Frontal cortex (tissue), 4 donors: ENCODE data around the gene CCDC116. TPM values are rescaled to one million over a fixed set of nuclear protein-coding genes. Genes with fewer than 3 reads are reported as not detected.
A peak's percentile ranks its signal among the peaks of the same experiment; 100 is the strongest.
"Not testable (repeated sequence)": the region's sequence is repeated elsewhere in the genome, so short reads cannot be mapped to it uniquely, and the experiment has no call there.

Experiments
- DNase-seq, 2 donors: peaks; one replicate each; pipeline ENCODE4 v3.0.0; 2012; ENCODE audit warnings: low spot score in 2 of 2
- FAIRE-seq: peaks from 2 replicates; lab custom pipeline; 2012; peaks lifted over from hg19 to GRCh38; lab: Jason Lieb, UNC
- total RNA-seq: library from RNA; depleted of rRNA; stranded (reverse); fragments of >200 nt; gene quantifications from one replicate; pipeline ENCODE4 v1.2.3, GENCODE V29; 2014
- donor health status: control.
- donor health status: control.
- donor health status: control.

The CCDC116 gene
- total RNA-seq, 1 donor from 2014 or later = not detected

DNA sequence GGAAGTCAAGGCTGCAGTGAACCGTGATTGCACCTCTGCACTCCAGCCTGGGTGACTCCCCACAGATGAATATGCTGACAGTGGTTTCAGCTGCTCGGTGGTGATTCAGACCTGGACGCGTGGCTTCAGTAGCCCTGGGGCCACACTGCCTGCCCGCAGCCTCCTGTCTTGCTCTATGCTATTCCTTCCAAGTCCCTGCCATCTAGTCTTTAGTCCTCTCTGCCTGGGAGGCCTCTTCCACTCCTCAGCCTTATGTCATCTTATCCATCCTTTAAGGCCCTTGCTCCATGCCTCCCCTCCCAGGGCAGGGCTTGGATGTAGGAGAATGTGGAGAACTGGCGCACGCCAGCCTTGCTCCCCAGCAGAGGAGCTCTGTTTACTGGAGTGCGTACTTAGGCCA is 25.8 kb upstream of the CCDC116 start:
- FAIRE-seq (no peak), DNase-seq (no peak)

DNA sequence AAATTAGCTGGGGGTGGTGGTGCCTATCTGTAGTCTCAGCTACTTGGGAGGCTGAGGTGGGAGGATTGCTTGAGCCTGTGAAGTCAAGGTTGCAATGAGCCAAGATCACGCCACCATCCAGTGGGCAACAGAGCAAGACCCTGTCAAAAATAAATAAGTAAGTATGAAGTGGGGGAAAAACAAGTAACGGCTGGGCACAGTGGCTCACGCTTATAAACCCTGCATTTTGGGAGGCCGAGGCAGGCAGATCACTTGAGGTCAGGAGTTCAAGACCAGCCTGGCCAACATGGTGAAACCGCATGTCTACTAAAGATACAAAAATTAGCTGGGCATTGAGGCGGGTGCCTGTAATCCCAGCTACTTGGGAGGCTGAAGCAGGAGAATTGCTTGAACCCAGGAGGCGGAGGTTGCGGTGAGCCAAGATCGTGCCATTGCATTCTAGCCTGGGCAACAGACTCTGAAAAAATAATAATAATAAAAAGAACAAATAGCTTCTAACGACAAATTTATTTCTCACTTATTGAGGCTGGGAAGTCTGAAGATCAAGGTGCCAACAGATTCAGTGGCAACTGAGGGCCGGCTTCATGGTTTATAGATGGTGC is 22.9 kb upstream of the CCDC116 start:
- FAIRE-seq, DNase-seq: not testable (repeated sequence)

DNA sequence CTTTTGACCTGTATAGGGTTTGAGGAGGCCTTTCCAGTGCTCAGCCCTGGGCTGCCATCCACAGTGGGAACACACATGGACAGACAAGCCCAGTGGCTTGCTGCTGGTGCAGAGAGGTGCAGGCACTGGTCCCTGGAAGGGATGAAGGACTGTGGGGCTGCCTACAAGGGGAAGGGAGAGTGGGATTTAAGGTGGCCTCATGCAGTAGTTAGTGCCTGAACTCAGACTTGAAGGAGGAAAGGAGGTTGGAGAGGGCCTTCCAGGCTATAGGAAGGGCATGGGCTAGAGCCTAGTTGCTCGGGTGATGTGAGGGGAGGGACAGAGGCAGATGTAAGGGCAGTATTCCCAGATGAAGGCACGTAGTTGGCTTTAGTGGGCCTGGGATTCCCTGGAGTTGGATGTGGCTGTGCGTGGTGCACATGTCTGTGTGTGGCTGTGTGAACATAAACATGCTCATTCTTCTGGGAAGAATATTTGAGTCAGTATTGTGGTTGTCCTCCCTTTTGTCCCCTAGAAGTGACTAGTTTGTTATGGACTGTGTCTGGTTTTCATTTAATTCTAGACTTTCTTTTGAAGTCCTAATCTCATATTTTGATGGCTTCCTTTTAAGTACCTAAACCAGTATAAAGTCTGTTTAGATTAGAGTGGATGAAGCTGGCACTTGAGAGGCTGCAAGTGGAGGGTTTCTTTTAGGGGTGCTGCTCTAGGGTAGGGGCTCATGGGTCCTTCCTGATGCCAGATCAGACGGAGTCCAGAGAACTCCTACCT is 21.2 kb upstream of the CCDC116 start:
- DNase-seq = no peak
- no peak for FAIRE-seq

DNA sequence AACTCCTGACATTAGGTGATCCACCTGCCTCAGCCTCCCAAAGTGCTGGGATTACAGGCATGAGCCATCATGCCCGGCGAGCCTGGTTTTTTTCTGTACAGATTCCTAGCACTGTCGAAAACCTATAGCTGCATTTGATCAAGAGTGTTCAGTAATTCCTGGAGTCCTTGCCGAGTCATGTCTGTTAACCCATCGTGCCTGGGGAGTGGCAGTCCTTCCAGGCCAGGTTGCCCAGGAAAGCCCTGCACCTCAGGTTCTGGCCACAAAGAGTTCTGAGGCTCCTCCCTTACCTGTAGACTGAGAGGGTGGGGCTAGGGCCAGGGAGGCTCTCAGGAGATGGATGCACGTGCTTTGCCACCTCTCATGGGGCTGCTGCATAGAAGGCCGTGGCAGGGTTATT is 19.7 kb upstream of the CCDC116 start:
- FAIRE-seq (no peak), DNase-seq (no peak)

DNA sequence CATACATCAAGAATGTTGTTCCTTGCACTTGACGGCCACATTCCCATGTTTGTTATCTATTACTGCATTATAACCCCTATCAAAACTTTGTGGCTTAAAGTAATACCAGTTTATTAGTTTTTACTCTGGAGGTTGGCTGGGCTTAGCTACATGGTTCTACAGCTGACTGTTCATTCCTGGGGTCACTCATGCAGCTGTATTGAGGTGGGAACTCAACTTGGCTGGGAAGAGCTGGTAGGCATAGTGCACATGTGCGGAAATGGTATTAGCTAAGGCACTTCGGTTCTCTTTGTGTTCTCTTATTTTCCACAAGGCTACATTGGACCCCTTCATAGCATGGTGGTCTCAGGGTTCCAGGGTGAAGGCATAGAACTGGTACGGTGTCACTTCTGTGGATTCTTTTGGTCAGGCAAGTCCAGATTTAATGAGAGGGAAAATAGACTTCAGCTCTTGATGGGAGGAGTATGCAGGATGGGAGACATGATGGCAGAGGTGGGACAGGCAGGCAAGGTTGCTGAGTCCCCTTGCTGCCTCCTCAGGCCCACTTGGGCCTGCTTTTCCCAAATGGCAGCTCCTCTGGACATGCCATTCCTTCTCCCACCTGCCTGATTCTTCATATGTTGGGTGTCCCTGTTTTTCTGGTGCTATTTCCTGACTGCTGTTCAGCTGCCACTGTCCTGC is 18.9 kb upstream of the CCDC116 start:
- no peak for DNase-seq
- no peak for FAIRE-seq

DNA sequence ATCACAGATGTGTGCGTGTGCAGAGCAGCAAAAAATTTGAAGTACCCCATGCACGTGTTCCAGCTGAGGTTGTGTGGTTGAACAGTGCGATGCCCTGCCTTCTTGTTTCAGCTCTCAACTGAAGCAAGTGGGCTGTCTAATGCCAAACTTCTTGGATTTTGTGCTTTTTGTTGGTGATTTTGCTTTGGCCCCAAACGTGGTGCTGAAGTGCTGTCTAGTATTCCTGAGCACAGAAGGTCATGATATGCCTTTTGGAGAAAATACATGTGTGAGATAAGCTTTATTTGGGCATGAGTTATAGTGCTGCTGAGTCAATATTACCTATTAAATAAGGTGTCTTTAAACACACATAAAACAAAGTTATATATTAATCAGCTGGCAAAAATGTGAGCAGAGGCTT is 16.8 kb upstream of the CCDC116 start:
- no peak for FAIRE-seq

DNA sequence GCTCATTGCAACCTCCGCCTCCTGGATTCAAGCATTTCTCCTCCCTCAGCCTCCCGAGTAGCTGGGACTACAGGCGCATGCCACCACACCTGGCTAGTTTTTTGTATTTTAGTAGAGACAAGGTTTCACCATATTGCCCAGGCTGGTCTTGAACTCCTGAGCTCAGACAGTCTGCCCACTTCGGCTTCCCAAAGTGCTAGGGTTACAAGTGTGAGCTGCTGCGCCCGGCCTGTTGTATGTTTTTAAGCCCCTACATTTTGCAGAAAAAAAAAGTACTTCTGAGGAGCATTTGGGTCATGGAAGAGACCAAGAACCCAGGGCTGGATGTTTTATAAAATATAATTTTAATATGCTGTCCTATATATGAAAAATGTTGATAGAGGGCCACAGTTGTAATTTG is 15.2 kb upstream of the CCDC116 start:
- not testable (repeated sequence) for FAIRE-seq, DNase-seq

More for the DNA sequence above, 16.8 kb upstream of the CCDC116 start:
- DNase-seq = no peak

DNA sequence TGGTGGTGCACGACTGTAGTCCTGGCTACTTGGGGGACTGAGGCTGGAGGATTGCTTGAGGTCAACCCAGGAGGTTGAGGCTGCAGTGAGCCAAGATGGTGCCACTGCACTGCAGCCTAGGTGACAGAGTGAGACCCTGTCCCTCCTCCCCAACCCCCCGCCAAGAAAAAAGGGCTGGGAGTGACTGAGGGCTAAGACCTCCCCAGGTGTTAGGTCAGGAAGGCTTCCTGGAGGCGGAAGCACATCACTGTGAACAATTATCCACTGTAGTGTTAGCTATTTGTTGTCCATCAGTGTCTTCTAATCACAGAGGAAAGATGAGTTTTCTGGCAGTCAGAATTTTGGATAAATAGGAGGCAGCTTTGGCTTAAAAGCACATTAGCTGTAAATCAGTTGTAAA is 11.5 kb upstream of the CCDC116 start:
- no peak for DNase-seq
- no peak for FAIRE-seq

DNA sequence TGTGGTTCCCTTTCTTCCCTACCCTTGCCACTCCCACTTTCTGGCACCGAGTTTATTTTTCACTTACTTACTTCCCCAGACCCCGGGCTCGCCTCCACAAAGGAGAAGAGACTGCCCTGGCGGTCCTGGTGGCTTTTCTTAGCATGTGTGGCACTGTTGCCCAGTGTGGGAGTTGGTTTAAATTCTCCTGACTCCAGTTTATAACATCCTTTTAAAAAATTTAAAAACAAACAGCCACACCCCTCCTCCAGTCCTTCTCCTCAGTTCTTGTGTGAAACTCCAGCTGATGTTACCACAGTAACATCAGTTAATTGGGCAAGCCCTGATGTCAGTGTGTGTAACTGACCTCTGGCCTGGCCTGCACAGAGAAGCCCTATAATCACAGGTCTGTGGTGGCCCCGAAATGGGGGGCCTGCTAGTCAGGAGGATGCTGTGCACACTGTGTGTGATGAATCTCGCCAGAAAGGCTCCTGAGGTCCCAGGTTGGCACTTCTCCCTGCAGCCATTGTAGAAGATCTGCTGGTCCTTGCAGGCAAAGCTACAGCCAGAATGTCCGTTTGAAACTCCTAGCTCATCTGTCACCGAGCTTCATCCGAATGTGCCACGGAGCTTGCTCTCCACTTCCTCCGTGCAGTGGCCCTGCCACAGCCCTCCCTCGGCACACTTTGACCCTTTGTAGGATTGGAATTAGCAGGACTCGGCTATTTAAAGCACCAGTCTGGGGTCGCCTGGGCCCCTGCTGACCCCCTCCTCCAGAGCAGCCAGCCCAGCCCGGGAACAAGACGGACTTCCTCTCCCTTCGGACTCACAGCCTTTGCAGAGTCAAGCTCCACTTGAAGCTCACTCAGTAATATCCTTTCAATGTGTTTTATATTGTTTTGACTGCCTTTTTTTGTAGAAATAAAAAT is 10.3 kb upstream of the CCDC116 start:
- FAIRE-seq = no peak
- no peak for DNase-seq

DNA sequence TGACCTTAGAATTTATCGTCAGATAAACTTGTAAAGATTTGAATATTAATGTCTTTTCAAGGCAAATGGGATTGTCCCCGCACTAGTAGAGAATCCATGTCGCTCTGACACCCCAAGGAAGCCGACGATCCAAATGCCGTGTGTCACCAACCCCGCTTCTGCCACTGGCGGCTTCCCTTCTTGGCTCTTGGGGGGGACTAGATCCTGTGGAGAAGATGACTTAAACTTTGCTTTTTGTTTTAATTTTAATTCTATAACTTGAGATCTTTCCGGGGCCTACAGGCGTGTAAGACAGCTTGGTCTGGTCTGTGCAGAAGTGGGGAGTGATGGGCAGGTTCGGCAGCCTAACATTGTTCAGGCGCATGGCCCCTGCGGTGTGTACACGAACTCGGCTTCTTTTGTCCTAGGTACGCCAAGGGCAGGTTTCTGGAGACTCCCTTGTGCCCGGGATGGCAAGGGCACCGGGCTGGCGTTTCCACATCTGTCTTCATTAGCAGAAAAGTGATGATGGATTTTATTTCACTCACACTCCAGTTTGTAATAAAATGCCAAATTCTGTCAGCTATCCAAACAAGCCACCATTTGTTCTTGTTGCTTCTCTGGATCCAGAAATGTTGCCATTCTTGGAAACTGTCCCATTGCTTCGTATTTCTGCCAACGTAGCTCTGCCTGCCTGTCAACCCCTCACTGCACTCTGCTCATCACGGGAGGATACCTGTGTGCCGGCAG is 9.5 kb upstream of the CCDC116 start:
- DNase-seq = no peak
- no peak for FAIRE-seq

DNA sequence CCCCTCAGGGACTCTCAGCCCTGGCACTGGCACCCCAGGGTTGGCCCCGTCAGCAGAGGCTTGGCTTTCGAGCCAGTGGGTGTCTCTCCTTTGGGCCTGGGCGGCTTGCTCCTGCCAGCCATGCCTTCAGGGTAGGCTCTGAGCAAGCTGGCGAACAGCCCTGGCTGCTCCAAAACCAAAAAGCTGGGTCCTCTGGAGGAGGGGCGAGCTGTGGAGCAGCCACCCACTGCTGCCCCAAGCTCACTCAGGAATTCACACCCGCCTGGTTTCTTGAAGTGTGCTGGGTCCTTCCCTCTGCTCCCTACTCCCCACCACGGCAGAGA is 9.0 kb upstream of the CCDC116 start:
- FAIRE-seq = no peak
- DNase-seq = peak in 1 of 2 donors; percentile 24

DNA sequence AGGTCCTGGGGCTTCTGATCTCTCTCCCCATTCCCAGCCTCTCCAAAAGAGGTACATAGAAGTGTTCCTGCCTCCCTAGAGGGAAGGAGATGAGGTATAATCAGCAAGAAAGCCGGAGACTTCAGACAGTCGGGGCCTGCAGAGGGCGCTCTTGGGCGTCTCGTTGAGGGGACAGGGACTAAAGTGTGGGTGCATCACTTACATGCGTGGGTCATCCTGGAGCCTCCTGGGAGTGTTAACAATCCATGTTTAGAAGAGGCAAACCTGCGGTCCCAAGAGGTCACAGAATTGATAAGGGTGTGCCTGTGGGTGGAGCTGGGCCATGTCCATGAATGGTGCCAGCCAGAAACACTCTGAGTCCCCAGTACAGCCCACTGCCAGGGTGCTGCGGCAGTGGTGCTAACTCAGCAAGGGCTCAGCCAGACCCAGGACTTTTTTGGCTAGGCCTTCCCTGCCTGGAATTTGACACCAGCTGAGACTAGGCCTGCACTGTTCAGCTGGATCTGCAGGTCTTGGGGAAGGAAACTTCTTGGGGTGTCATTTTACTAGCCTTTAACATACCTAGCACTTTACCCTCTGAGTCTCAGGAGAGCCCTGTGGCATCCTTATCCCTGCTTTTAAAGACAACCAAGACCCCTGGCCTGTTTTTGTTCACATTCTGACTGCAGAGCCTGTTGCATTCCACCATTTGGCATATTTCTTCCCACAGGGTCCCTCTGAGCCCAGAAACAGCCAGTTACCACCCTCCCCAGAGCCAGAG is 8.3 kb upstream of the CCDC116 start:
- DNase-seq = peak in 1 of 2 donors; percentile 11

DNA sequence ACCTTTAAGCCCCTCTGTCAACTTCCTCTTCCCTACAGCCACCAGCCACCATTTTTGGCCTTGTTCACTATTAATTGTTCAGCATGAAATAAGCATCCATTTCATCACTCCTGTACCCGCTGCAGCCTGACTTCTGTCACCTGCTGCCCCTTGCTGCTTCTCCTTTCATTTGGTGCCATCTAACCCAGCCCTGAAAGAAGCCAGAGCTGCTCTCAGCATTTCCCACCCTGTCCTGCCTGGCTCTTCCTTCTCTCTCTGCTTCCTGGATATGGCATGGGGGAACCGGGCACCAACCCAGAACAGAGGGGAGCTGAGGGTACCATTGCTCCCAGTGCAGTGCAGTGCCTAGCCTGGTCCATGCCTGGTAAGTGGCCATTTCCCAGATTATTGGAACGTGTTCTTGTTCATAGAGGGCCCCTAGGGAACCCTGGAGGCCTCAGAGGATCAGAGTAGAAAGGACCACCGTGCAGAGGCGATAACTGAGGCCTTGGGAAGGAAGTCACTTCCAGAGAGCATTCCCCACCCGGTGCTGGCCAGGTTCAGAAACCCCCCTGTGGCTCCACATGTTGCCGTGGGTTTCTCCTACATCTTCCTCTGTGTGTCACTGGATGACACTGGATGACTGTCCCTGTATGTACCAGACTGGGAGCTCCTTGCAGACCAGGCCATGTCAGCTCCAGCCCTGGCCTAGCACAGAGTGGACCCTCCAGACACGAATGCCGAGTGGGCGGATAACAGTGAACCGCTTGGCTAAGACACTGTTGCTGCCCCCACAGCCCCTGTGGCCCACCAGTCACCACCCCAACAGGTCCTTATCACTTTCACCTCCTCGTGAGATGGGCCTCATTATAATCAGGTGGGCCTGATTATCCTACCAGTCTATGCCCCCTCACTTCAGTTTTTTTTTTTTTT is 7.4 kb upstream of the CCDC116 start:
- FAIRE-seq (no peak), DNase-seq (no peak)

More for the DNA sequence above, 8.3 kb upstream of the CCDC116 start:
- no peak for FAIRE-seq

DNA sequence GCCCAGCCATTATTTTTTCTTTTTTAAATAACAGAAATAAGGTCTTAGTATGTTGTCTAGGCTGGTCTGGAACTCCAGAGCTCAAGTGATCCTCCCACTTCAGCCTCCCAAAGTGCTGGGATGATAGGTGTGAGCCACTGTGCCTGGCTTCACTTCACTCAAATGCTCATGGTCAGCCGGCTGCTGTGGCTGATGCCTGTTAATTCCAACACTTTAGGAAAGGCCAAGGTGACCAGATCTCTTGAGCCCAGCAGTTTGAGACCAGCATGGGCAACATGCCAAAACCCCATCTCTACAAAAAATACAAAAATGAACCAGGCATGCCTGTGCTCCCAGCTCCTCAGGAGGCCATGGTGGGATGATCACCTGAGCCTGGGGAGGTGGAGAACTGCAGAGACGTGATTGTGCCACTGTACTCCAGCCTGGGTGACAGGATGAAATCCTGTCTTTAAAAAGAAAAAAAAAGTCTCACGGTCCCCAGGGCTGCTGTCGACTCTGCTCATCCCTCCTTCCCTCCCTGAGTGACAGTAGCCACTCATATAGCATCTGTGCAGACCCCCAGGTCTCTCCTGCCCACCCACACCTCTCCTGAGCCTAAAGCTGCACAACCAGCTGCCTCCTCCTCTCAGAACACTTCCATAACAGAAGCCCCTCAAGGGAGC is 6.4 kb upstream of the CCDC116 start:
- FAIRE-seq (no peak), DNase-seq (no peak)

DNA sequence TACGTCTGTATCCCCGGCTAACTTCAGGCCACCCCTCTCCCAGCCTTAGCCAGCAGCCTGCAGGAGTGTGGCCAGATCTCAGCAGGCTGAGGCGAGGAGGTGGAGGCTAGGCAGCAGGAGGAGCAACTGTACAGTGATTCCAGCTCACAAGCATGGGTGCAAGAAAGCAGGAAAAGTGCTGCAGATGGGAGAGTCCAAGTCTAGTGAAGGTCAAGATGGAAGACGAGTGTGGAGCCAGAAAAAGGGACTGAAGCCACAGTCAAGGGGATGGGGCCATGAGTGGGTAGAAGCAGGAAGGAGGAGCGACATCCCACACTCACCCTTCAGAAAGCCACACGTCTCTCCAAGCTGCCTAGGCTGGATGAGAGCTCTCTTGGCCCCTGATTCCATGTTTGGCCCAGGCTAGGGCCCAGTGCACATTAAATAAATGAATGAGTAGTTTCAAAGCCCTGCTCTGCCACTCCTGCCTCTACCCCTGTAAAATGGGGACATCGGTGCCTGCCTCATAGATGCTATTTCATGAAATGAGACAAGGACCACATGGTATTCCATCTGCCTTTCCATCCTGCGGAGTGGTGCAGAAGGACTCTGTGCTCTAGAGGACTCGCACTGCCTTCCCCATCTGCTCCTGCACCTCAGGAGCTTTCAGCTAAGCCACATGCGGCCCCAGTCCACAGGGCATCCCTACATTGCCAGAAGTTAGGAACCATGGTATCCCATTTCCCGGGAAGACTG is 5.7 kb upstream of the CCDC116 start:
- DNase-seq = no peak
- no peak for FAIRE-seq

DNA sequence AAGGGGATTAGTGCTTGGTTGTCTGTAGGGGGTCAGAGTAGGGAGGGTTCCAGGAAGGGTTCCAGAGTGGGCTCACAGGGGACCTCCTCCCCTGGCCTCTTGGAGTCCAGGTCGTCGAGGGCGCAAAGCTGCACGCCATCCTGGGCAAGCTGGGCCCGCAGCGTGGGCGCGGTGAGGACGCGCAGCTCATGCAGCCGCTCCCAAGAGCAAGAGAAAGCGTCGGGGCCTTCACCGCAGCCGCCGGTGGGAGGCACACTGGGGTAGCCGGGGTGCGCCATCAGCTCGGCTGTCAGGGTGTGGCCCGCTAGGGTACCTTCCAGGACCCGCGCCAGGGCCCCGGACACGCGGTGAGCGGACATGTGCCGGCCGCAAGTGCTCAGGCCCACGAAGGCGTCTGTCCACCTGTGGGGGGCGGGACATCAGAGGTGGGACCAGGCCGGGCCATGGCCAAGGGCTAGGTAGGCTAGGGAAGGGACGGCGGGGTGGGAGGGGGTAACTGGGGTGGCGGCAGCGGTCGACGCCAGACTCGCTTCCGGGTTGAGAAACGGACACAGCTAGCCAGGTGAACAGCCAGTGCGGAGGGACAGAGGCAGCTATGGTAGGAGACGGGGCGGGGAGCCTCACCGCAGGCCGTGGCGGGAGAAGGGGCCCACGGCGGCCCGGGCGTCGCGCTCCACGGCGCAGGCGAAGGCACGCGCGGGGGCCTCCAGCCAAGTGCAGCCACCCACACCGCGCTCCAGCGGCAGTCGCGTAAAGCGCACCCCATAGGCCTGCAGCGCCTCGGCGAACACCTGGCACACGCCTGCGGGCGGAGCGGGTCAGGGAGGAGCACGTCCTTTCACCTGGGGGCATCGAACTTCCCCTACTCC is 3.9 kb upstream of the CCDC116 start:
- DNase-seq = no peak
- FAIRE-seq = no peak
